Tibial nerve (tissue), 4 donors: ENCODE results near the gene SUPT5H. TPM values are rescaled to one million over a fixed set of nuclear protein-coding genes. Genes with fewer than 3 reads are reported as not detected.
A peak's percentile ranks its signal among the peaks of the same experiment; 100 is the strongest.

Source experiments
- DNase-seq, 2 donors: peaks; one replicate each; pipeline ENCODE4 v3.0.0-alpha.2; 2019; ENCODE audit warnings: low spot score in 2 of 2
- H3K27ac ChIP-seq, 4 donors: fragments of 200-600 bp; sonication (generic) in 3 of 4; one replicate each; pipeline ENCODE4 v1.5.1; 2017 to 2019; ENCODE audit warnings: mild to moderate bottlenecking in 1 of 4
- H3K27me3 ChIP-seq, 2 donors: fragments of 200-600 bp; sonication (generic) in 1 of 2; one replicate each; pipeline versions ENCODE4 v1.5.1 to v1.6.0; 2017 to 2019
- H3K36me3 ChIP-seq, 3 donors: fragments of 200-600 bp; sonication (generic); one replicate each; pipeline ENCODE4 v1.5.1; 2018 to 2019
- H3K4me1 ChIP-seq, 4 donors: fragments of 200-600 bp; sonication (generic) in 3 of 4; one replicate each; pipeline ENCODE4 v1.5.1; 2017 to 2019
- H3K4me3 ChIP-seq, 4 donors: fragments of 200-600 bp; sonication (generic) in 3 of 4; one replicate each; pipeline ENCODE4 v1.5.1; 2017 to 2019; ENCODE audit warnings: mild to moderate bottlenecking in 1 of 4, moderate library complexity in 1 of 4
- H3K9me3 ChIP-seq, 4 donors: fragments of 200-600 bp; sonication (generic) in 3 of 4; one replicate each; pipeline ENCODE4 v1.5.1; 2017 to 2019
- EP300 ChIP-seq, 2 donors: sonication (generic); formaldehyde crosslinking; IDR thresholded peaks; one replicate each; pipeline ENCODE4 v1.6.1; 2017; ENCODE audit warnings: antibody characterized with exemption in 2 of 2, mild to moderate bottlenecking in 1 of 2
- POLR2A ChIP-seq, 2 donors: fragments of 450-650 bp; IDR thresholded peaks; one replicate each; pipeline ENCODE4 v1.6.1; 2017; ENCODE audit warnings: antibody characterized with exemption in 2 of 2, mild to moderate bottlenecking in 2 of 2, moderate library complexity in 2 of 2
- WGBS, 2 donors: methylation state at CpG; one replicate each; pipeline ENCODE4 v1.1.5; 2018; 5-methylcytosine and 5-hydroxymethylcytosine counted together
- total RNA-seq, 4 donors: library from RNA; depleted of rRNA; stranded (reverse); fragments of >200 nt; gene quantifications; one replicate each; pipeline ENCODE4 v1.1.0, GENCODE V29; 2016
- TF ChIP-seq, protein P1 (sequence below), 5 experiments: fragments of 200-600 bp in 3 of 5; fragments of 450-650 bp in 2 of 5; sonication (generic) in 3 of 5; IDR thresholded peaks; one replicate each; pipeline ENCODE4 v1.5.1; 2016 to 2019; ENCODE audit warnings: antibody characterized with exemption in 5 of 5, mild to moderate bottlenecking in 3 of 5, moderate library complexity in 2 of 5

The SUPT5H gene
- total RNA-seq, 4 donors from 2014 or later = 94.4 to 120 (median 106) TPM

DNA sequence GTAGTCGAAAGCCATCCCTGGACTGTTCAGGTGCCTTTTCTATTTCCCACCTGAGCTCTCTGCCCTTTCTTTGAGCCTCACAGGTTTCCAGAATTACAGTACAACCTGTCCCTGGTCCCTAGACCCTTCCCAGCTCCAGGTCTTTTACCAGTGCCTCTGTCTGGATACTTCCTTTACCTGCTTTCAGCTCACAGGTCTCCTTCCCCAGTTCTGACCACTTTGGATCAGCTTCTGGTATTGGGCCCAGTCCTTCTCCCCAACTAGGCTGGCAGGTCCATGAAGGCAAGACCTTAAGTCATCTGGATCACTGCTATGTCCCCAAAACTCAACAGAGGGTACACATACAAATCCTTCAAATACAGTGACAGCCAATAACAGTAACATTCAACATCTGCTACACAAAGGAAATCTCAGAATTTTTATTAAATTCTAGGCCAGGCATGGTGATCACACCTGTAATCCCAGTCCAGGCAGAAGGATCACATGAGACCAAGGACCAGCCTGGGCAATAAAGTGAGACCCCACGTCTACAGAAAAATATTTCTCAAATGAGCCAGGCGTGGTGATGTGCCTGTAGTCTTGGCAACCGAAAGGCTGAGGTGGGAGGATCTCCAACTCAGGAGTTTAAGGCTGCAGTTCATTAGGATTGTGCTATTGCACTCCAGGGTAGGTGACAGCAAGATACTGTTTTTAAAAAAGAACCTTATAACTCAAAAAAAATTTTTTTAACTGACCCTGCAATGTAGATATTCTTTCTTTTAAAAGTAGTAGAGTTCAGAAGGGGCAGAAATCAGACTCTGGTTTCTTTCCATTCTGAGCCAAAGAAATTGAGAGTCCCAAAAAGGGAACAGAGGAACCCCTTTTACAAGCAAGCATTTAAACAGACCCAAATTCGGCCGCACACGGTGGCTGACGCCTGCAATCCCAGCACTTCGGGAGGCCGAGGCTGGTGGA, 11.0 kb upstream of the SUPT5H start:
- no peak for DNase-seq
- 58 to 64% methylated on average over 10 of the region's 10 CpGs for WGBS, 2 donors
- Histone ChIP-seq H3K9me3 (no peaks in the 10 kb centered on the region), H3K4me1 (peaks cover 0 to 52% (median 31%) of the 10 kb centered on the region in 4 donors), H3K36me3 (peaks cover 0 to 42% (median 11%) of the 10 kb centered on the region in 3 donors), H3K27ac (peak overlapping the region in 3 of 4 donors; percentile 82 to 94 (median 82)), H3K27me3 (no peaks in the 10 kb centered on the region), H3K4me3 (peak overlapping the region; percentile 71 to 97 (median 82))
- no peak for TF ChIP-seq EP300 (IDR thresholded peaks at IDR 0.05)
- TF ChIP-seq POLR2A (IDR thresholded peaks at IDR 0.05) = no peak
- TF ChIP-seq, protein P1, sequence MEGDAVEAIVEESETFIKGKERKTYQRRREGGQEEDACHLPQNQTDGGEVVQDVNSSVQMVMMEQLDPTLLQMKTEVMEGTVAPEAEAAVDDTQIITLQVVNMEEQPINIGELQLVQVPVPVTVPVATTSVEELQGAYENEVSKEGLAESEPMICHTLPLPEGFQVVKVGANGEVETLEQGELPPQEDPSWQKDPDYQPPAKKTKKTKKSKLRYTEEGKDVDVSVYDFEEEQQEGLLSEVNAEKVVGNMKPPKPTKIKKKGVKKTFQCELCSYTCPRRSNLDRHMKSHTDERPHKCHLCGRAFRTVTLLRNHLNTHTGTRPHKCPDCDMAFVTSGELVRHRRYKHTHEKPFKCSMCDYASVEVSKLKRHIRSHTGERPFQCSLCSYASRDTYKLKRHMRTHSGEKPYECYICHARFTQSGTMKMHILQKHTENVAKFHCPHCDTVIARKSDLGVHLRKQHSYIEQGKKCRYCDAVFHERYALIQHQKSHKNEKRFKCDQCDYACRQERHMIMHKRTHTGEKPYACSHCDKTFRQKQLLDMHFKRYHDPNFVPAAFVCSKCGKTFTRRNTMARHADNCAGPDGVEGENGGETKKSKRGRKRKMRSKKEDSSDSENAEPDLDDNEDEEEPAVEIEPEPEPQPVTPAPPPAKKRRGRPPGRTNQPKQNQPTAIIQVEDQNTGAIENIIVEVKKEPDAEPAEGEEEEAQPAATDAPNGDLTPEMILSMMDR (IDR thresholded peaks at IDR 0.05) = no peak

DNA sequence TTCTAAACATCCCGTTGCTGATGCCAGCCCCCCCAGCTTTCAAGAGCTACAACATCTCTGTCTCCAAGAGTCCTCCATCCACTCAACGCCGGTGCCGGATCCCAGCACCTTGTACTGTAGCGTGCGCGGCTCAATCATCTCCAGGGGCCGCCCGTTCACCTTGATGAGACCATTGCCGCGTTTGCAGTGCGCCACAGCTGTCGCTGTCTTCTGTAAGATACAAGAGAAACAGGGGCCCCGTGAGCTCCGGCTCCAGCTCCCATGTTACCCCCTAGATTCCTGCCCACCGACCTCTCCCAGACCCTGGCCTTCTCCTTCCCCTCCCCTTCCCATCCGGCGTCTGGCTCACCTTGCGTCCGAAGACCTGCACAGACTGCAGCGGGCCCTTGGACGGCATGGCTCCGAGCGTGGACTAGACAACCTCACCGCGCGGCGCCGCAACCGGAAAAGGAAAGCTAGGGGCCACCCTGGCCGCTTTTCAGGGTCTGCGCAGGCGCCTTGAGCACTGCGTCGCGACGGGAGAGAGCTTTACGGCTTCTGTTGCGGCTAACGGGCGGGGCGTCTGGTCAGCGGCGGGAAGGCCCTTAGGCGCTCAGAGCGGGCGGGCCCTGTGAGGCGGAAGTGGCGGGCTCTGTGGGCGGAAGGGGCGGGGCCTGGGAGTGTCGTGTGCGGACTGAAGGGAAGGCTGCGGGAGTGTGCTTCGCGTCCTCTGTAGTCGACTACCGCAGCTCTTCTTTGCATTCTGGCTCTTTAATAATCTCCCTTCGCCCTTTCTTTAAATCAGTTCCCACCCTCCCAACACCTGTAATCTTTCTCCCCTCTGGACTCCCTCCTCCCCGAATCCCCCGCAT, 9.7 kb upstream of the SUPT5H start, which contains the start of gene RPS16:
TSS of gene RPS16 (minus strand) at position 451 of the 851 bp plus-strand sequence. CDS start at position 397, 54 bp downstream.
- TF ChIP-seq EP300 (IDR thresholded peaks at IDR 0.05) (peak; percentile 88 to 99), POLR2A (IDR thresholded peaks at IDR 0.05) (peak; percentile 77 to 95)
- TF ChIP-seq, protein P1 (IDR thresholded peaks at IDR 0.05) = peak in 2 of 5 experiments; percentile 53 to 58
- WGBS, 2 donors = 0% methylated on average over 57 to 59 of the region's 61 CpGs
- Histone ChIP-seq H3K4me3 (peak within 1 kb of the TSS; percentile 71 to 97 (median 82)), H3K27ac (peak within 1 kb of the TSS; percentile 40 to 97 (median 88)), H3K36me3 (peaks cover 0 to 39% (median 11%) of the 10 kb centered on the region in 3 donors), H3K4me1 (peaks cover 0 to 50% (median 33%) of the 10 kb centered on the region in 4 donors), H3K9me3 (no peaks in the 10 kb centered on the region), H3K27me3 (no peaks in the 10 kb centered on the region)
- peak; percentile 95 to 96 for DNase-seq

DNA sequence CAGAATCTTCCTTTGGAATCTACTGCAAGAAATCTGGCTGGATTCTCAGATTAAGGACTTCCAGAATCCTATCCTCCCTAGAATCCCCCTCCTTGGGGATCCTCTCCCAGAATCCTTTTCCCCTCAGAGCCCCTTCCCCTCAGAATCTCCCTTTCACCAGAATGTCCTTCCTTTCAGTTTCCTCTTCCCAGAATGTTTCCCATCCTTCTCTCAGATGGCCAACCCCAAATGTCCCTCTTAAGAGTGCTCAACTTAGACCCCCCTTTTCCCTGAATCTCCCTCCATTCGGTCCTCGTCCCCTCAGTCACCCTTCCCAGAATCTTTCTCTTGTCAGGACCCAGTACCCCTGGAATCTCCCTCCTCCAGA, 9.0 kb upstream of the SUPT5H start:
- no peak for DNase-seq
- Histone ChIP-seq H3K4me1 (peaks cover 0 to 44% (median 28%) of the 10 kb centered on the region in 4 donors), H3K27me3 (no peaks in the 10 kb centered on the region), H3K4me3 (peak overlapping the region; percentile 71 to 97 (median 82)), H3K36me3 (peaks cover 0 to 33% (median 11%) of the 10 kb centered on the region in 3 donors), H3K9me3 (no peaks in the 10 kb centered on the region), H3K27ac (peak overlapping the region; percentile 40 to 97 (median 88))
- 0% methylated on average over 2 of the region's 2 CpGs for WGBS, 2 donors
- no peak for TF ChIP-seq EP300 (IDR thresholded peaks at IDR 0.05)
- TF ChIP-seq, protein P1 (IDR thresholded peaks at IDR 0.05) = no peak
- TF ChIP-seq POLR2A (IDR thresholded peaks at IDR 0.05) = no peak

DNA sequence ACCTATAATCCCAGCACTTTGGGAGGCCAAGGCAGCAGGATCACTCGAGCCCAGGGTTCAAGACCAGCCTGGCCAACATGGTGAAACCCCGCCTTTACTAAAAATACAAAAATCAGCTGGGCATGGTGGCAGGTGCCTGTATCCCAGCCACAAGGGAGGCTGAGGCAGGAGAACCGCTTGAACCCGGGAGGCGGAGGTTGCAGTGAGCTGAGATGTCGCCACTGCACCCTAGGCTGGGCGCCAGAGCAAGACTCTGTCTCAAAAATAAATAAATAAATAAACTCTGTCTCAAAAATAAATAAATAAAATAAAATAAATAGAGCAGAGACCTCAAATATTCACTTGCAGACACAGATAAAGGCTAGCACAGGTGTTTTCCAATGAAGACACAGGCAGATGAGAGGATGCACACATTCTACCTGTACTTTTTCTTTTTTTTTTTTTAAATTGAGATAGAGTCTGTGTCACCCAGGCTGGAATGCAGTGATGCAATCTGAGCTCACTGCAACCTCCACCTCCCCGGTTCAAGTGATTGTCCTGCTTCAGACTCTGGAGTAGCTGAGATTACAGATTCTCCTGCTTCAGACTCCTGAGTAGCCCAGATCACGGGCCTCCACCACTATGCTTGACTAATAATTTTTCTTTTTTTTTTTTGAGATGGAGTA, 7.0 kb upstream of the SUPT5H start:
- TF ChIP-seq POLR2A (IDR thresholded peaks at IDR 0.05) = no peak
- TF ChIP-seq, protein P1 (IDR thresholded peaks at IDR 0.05) = no peak
- TF ChIP-seq EP300 (IDR thresholded peaks at IDR 0.05) = no peak
- DNase-seq = no peak
- peaks cover 0 to 12% (median 9%) of the 10 kb centered on the region in 3 donors for H3K36me3 ChIP-seq
- no peaks in the 10 kb centered on the region for H3K27me3 ChIP-seq
- H3K9me3 ChIP-seq = no peaks in the 10 kb centered on the region
- WGBS, 2 donors = 80 to 89% methylated on average over 9 of the region's 9 CpGs
- H3K4me3 ChIP-seq = no peak overlapping the region
- H3K4me1 ChIP-seq = peaks cover 0 to 38% (median 27%) of the 10 kb centered on the region in 4 donors
- no peak overlapping the region for H3K27ac ChIP-seq
